ENCODE data around the gene TMEM59.
"Not testable (repeated sequence)": the region's sequence is repeated elsewhere in the genome, so short reads cannot be mapped to it uniquely, and the experiment has no call there.

Gene TMEM59

GRCh38 chr1:54052934-54053744 is at the start of gene TMEM59, which contains the start of gene TCEANC2:
TMEM59 (minus strand) TSS chr1:54053204; CDS start chr1:54053188, 16 bp downstream.
TCEANC2 (plus strand) TSS chr1:54053608; CDS start chr1:54054423, 815 bp downstream.
- H3K4me3 ChIP-seq (ENCODE audit: low read depth, low read length) = peak within 1 kb of the TSS; percentile 91
- H3K4me1 ChIP-seq (ENCODE audit: control insufficient read depth, insufficient read depth, low read length) = peaks cover 13% of the 10 kb centered on the region
- no peaks in the 10 kb centered on the region for H3K27me3 ChIP-seq (ENCODE audit: control insufficient read depth, insufficient read depth, low read length)
- no peaks in the 10 kb centered on the region for H3K9me3 ChIP-seq (ENCODE audit: control insufficient read depth, insufficient read depth, low read length)
- peak within 1 kb of the TSS; percentile 90 for H3K27ac ChIP-seq (ENCODE audit: low read depth, low read length)
- no peaks in the 10 kb centered on the region for H3K36me3 ChIP-seq (ENCODE audit: control insufficient read depth, insufficient read depth, low read length)
- H3K9ac ChIP-seq (ENCODE audit: low read depth, low read length) = peak within 1 kb of the TSS; percentile 71

- Histone ChIP-seq H3K36me3 (ENCODE audit: control insufficient read depth, insufficient read depth, low read length) (no peaks in the 10 kb centered on the region), H3K9ac (ENCODE audit: low read depth, low read length) (no peak overlapping the region), H3K9me3 (ENCODE audit: control insufficient read depth, insufficient read depth, low read length) (no peaks in the 10 kb centered on the region)
These were observed 47.5 kb upstream of the TMEM59 start for GRCh38 chr1:54100500-54100899.

GRCh38 chr1:54099061-54099610 is 46.1 kb upstream of the TMEM59 start:
- Histone ChIP-seq H3K9ac (ENCODE audit: low read depth, low read length) (no peak overlapping the region), H3K9me3 (ENCODE audit: control insufficient read depth, insufficient read depth, low read length) (no peaks in the 10 kb centered on the region), H3K27me3 (ENCODE audit: control insufficient read depth, insufficient read depth, low read length) (no peaks in the 10 kb centered on the region), H3K4me3 (ENCODE audit: low read depth, low read length) (no peak overlapping the region), H3K27ac (ENCODE audit: low read depth, low read length) (no peak overlapping the region), H3K36me3 (ENCODE audit: control insufficient read depth, insufficient read depth, low read length) (no peaks in the 10 kb centered on the region), H3K4me1 (ENCODE audit: control insufficient read depth, insufficient read depth, low read length) (no peaks in the 10 kb centered on the region)

More at GRCh38 chr1:54100500-54100899, 47.5 kb upstream of the TMEM59 start:
- no peak overlapping the region for H3K27ac ChIP-seq (ENCODE audit: low read depth, low read length)
- no peaks in the 10 kb centered on the region for H3K4me1 ChIP-seq (ENCODE audit: control insufficient read depth, insufficient read depth, low read length)
- H3K27me3 ChIP-seq (ENCODE audit: control insufficient read depth, insufficient read depth, low read length) = no peaks in the 10 kb centered on the region
- no peak overlapping the region for H3K4me3 ChIP-seq (ENCODE audit: low read depth, low read length)

- no peak overlapping the region for H3K27ac ChIP-seq (ENCODE audit: low read depth, low read length)
- no peaks in the 10 kb centered on the region for H3K36me3 ChIP-seq (ENCODE audit: control insufficient read depth, insufficient read depth, low read length)
- no peaks in the 10 kb centered on the region for H3K4me1 ChIP-seq (ENCODE audit: control insufficient read depth, insufficient read depth, low read length)
- H3K4me3 ChIP-seq (ENCODE audit: low read depth, low read length) = no peak overlapping the region
- H3K9me3 ChIP-seq (ENCODE audit: control insufficient read depth, insufficient read depth, low read length) = no peaks in the 10 kb centered on the region
- no peaks in the 10 kb centered on the region for H3K27me3 ChIP-seq (ENCODE audit: control insufficient read depth, insufficient read depth, low read length)
- H3K9ac ChIP-seq (ENCODE audit: low read depth, low read length) = no peak overlapping the region
These were observed 43.9 kb upstream of the TMEM59 start for GRCh38 chr1:54096877-54097240.

GRCh38 chr1:54096227-54096876 is 43.3 kb upstream of the TMEM59 start:
- Histone ChIP-seq H3K27me3 (ENCODE audit: control insufficient read depth, insufficient read depth, low read length) (no peaks in the 10 kb centered on the region), H3K4me3 (ENCODE audit: low read depth, low read length) (no peak overlapping the region), H3K9me3 (ENCODE audit: control insufficient read depth, insufficient read depth, low read length) (no peaks in the 10 kb centered on the region), H3K4me1 (ENCODE audit: control insufficient read depth, insufficient read depth, low read length) (no peaks in the 10 kb centered on the region), H3K27ac (ENCODE audit: low read depth, low read length) (no peak overlapping the region), H3K9ac (ENCODE audit: low read depth, low read length) (no peak overlapping the region), H3K36me3 (ENCODE audit: control insufficient read depth, insufficient read depth, low read length) (no peaks in the 10 kb centered on the region)

- Histone ChIP-seq H3K27ac (ENCODE audit: low read depth, low read length) (no peak overlapping the region), H3K36me3 (ENCODE audit: control insufficient read depth, insufficient read depth, low read length) (no peaks in the 10 kb centered on the region), H3K9me3 (ENCODE audit: control insufficient read depth, insufficient read depth, low read length) (no peaks in the 10 kb centered on the region), H3K27me3 (ENCODE audit: control insufficient read depth, insufficient read depth, low read length) (no peaks in the 10 kb centered on the region), H3K4me3 (ENCODE audit: low read depth, low read length) (no peak overlapping the region), H3K4me1 (ENCODE audit: control insufficient read depth, insufficient read depth, low read length) (no peaks in the 10 kb centered on the region), H3K9ac (ENCODE audit: low read depth, low read length) (no peak overlapping the region)
These were observed 42.7 kb upstream of the TMEM59 start for GRCh38 chr1:54095546-54096226.

GRCh38 chr1:54094730-54095105 is 41.7 kb upstream of the TMEM59 start:
- H3K4me1 ChIP-seq (ENCODE audit: control insufficient read depth, insufficient read depth, low read length); H3K27ac ChIP-seq (ENCODE audit: low read depth, low read length); H3K4me3 ChIP-seq (ENCODE audit: low read depth, low read length); H3K36me3 ChIP-seq (ENCODE audit: control insufficient read depth, insufficient read depth, low read length); H3K27me3 ChIP-seq (ENCODE audit: control insufficient read depth, insufficient read depth, low read length); H3K9me3 ChIP-seq (ENCODE audit: control insufficient read depth, insufficient read depth, low read length); H3K9ac ChIP-seq (ENCODE audit: low read depth, low read length): not testable (repeated sequence)

GRCh38 chr1:54094001-54094729 is 41.2 kb upstream of the TMEM59 start:
- H3K4me3 ChIP-seq (ENCODE audit: low read depth, low read length) = no peak overlapping the region
- H3K27ac ChIP-seq (ENCODE audit: low read depth, low read length) = no peak overlapping the region
- no peaks in the 10 kb centered on the region for H3K4me1 ChIP-seq (ENCODE audit: control insufficient read depth, insufficient read depth, low read length)
- H3K27me3 ChIP-seq (ENCODE audit: control insufficient read depth, insufficient read depth, low read length) = no peaks in the 10 kb centered on the region
- H3K9me3 ChIP-seq (ENCODE audit: control insufficient read depth, insufficient read depth, low read length) = no peaks in the 10 kb centered on the region
- H3K36me3 ChIP-seq (ENCODE audit: control insufficient read depth, insufficient read depth, low read length) = no peaks in the 10 kb centered on the region
- no peak overlapping the region for H3K9ac ChIP-seq (ENCODE audit: low read depth, low read length)

- Histone ChIP-seq H3K9me3 (ENCODE audit: control insufficient read depth, insufficient read depth, low read length) (no peaks in the 10 kb centered on the region), H3K36me3 (ENCODE audit: control insufficient read depth, insufficient read depth, low read length) (no peaks in the 10 kb centered on the region), H3K4me1 (ENCODE audit: control insufficient read depth, insufficient read depth, low read length) (no peaks in the 10 kb centered on the region), H3K27ac (ENCODE audit: low read depth, low read length) (no peak overlapping the region), H3K27me3 (ENCODE audit: control insufficient read depth, insufficient read depth, low read length) (no peaks in the 10 kb centered on the region), H3K4me3 (ENCODE audit: low read depth, low read length) (no peak overlapping the region), H3K9ac (ENCODE audit: low read depth, low read length) (no peak overlapping the region)
These were observed 38.7 kb upstream of the TMEM59 start for GRCh38 chr1:54091666-54092065.

- Histone ChIP-seq H3K27ac (ENCODE audit: low read depth, low read length) (no peak overlapping the region), H3K4me1 (ENCODE audit: control insufficient read depth, insufficient read depth, low read length) (peaks cover 6% of the 10 kb centered on the region; the same call in 1 of the 2 replicates), H3K9ac (ENCODE audit: low read depth, low read length) (no peak overlapping the region), H3K9me3 (ENCODE audit: control insufficient read depth, insufficient read depth, low read length) (no peaks in the 10 kb centered on the region), H3K27me3 (ENCODE audit: control insufficient read depth, insufficient read depth, low read length) (no peaks in the 10 kb centered on the region), H3K36me3 (ENCODE audit: control insufficient read depth, insufficient read depth, low read length) (no peaks in the 10 kb centered on the region), H3K4me3 (ENCODE audit: low read depth, low read length) (no peak overlapping the region)
These were observed 35.4 kb upstream of the TMEM59 start for GRCh38 chr1:54088385-54088784.
